NCI-H345 treated with DMSO at 0.1 percent for 48 hours (cell line): Measurements from ENCODE around the gene GGA3.
"Not testable (repeated sequence)": the region's sequence is repeated elsewhere in the genome, so short reads cannot be mapped to it uniquely, and the experiment has no call there.

Source experiments
- DNase-seq: peaks from one replicate; lab custom pipeline; 2025; ENCODE audit not compliant: unreplicated experiment; lab: John Stamatoyannopoulos, UW

GGA3 gene, protein sequence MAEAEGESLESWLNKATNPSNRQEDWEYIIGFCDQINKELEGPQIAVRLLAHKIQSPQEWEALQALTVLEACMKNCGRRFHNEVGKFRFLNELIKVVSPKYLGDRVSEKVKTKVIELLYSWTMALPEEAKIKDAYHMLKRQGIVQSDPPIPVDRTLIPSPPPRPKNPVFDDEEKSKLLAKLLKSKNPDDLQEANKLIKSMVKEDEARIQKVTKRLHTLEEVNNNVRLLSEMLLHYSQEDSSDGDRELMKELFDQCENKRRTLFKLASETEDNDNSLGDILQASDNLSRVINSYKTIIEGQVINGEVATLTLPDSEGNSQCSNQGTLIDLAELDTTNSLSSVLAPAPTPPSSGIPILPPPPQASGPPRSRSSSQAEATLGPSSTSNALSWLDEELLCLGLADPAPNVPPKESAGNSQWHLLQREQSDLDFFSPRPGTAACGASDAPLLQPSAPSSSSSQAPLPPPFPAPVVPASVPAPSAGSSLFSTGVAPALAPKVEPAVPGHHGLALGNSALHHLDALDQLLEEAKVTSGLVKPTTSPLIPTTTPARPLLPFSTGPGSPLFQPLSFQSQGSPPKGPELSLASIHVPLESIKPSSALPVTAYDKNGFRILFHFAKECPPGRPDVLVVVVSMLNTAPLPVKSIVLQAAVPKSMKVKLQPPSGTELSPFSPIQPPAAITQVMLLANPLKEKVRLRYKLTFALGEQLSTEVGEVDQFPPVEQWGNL

DNA sequence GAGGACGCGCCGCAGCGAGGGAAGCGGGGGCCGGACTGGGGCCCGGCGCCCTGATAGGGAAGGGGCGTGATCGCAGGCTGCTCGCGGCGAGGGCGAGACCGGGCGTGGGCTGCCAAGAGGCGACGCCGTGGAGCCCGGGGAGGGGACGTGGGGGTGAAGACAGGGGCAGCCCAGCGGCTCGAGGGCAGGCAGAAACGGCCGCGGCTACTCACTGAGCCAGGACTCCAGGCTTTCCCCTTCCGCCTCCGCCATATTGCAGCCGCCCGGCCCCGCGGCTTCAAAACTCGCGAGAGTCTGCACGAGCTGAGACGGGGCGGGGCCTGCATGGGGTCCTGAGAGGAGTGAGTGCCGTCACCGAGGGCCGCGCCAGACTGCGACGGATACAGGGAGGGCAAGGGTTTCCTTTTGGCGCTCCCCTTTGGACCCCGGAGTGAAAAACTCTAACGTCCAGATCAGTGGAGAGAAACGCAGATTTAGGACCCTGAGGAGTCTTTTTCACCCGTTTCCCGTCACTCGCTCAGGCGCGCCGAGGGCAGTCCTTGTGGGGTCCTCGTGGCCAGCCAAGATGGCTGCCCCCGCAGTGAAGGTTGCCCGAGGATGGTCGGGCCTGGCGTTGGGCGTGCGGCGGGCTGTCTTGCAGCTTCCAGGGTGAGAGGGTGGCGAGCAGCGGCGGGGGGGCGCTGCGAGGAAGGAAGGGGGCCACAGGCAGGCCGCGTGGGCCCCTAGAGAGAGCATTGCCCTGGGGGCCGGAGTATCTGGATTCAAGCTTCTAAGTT is at the start of gene GGA3, which contains the start of gene MRPS7:
Gene GGA3 (minus strand): TSS at position 271 of the 776 bp plus-strand sequence. CDS start 19 bp downstream, at position 252.
Gene MRPS7 (plus strand): TSS at position 544 of the 776 bp plus-strand sequence. CDS start 22 bp downstream, at position 566.
- peak; percentile 90 for DNase-seq

DNA sequence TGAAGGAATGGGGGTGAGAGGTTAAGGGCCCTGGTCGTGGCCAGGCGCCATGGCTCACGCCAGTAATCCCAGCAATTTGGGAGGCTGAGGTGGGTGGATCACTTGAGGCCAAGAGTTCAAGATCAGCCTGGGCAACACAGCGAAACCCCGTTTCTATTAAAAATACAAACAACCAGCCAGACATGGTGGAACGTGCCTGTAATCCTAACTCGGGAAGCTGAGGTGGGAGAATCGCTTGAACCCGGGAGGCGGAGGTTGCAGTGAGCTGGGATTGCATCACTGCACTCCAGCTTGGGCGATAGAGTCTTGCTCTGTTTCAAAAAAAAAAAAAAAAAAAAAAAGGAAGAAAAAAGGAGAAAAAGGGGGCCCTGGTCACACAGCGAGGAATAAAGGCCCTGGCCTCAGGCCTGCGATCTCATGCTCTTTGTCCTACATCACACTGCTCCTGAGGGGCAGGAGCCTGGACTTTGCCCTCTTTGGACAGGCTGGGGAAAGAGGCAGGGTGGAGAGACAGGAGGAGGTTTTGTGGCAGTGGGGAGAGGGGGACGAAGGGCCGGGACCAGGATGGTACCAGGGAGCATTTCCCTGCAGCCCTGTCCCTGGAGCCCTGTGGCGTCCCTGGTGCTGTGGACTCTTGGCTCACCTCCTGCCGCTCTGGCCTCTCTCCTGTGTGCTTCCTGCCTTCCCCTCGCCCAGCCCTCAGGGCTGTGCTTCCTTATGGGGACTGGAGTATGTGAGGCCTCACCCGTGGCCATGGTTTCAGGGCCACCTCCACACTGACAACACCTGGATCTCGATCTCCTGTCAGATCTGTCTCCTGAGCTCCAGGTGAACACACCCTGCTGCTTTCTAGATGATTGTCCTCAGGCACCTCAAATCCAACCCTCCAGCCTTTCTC is 47.6 kb upstream of the GGA3 start:
- DNase-seq, result no peak

DNA sequence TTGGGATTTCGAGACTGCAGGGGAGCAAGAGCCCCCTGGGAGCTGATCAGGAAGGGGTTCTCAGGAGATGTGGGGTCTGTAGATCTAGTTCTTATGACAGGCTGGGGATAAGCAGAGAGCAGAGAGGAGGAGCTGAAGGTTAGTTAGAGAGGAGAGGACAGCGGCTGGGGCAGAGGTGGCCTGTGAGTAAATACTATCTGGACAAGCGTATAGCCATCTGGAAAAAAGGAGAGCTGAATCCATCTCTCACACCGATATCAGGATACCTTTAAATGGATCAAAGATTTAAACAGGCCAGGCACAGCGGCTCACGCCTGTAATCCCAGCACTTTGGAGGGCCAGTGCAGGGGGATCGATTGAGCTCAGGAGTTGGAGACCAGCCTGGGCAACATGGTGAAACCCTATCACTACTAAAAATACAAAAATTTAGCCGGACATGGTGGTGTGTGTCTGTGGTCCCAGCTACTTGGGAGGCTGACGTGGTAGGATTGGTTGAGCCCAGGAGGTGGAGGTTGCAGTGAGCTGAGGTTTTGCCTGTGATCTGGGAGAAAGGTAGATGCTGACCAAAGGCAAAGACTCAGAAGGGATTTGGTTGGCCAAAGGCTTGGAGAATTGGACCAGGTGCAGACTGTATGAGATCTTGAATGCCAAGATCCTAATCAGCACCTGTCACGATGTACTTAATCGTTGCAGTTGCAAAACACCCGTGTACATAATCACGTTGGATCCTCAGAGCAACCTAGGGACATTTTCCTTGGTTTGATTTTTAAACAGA is 46.7 kb upstream of the GGA3 start:
- no peak for DNase-seq

DNA sequence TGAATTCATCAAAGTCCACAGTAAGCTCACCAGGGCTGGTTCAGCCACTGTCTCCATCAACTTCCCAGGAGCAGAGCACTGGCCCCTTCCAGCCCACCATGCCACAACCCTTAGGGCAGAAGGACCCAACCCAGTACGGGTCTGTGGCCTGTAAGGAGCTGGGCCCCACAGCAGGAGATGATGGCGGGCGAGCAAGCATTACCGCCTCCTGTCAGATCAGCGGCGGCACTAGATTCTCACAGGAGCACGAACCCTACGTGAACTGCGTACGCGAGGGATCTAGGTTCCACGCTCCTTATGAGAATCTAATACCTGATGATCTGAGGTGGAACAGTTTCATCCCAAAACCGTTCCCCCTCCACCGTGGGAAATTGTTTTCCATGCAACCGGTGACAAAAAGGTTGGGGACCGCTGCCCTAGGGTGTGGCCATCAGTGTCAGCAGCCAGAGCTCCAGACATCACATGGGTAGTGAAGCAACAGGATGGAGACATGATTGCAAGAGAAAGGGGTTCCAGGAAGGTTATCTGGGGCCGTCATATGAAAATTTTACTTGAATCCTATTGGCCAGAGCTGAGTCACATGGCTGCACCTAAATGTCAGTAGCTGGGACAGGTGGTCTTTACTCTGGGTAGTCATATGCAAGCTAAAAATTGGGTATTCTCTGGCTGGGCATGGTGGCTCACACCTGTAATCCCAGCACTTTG is 40.2 kb upstream of the GGA3 start:
- DNase-seq, result no peak

DNA sequence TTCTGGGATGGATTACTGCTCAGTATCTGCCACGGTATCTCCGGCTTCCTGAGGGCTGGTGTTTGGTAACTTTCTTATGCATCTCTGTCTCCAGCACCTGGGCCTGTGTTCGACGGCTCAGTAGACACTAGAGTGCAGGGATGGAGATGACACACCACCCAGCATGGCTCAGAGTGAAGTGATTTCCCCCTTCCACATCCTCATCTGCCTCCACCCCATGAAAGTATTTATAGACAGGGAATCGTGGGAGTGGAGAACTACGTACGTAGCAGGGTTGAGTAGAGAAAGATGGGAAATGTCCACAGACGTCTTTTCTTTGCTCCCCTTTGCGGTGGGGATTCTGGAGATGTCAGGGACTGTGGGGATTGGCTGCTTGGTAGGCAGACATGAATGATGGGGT is 39.6 kb upstream of the GGA3 start:
- no peak for DNase-seq

DNA sequence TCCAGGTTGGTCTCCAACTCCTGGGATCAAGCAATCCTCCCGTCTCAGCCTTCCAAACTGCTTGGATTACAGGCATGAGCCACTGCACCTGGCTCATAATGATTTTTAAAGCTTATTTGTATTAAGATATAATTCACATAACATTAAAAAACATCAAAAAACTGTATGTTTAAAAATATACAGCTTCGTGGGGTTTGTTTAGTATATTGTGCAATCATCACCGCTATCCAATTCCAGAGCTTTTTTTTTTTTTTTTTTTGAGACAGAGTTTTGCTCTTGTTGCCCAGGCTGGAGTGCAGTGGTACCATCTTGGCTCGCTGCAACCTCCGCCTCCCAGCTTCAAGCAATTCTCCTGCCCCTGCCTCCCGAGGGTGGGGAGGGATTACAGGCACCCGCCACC is 38.9 kb upstream of the GGA3 start:
- DNase-seq, result no peak

DNA sequence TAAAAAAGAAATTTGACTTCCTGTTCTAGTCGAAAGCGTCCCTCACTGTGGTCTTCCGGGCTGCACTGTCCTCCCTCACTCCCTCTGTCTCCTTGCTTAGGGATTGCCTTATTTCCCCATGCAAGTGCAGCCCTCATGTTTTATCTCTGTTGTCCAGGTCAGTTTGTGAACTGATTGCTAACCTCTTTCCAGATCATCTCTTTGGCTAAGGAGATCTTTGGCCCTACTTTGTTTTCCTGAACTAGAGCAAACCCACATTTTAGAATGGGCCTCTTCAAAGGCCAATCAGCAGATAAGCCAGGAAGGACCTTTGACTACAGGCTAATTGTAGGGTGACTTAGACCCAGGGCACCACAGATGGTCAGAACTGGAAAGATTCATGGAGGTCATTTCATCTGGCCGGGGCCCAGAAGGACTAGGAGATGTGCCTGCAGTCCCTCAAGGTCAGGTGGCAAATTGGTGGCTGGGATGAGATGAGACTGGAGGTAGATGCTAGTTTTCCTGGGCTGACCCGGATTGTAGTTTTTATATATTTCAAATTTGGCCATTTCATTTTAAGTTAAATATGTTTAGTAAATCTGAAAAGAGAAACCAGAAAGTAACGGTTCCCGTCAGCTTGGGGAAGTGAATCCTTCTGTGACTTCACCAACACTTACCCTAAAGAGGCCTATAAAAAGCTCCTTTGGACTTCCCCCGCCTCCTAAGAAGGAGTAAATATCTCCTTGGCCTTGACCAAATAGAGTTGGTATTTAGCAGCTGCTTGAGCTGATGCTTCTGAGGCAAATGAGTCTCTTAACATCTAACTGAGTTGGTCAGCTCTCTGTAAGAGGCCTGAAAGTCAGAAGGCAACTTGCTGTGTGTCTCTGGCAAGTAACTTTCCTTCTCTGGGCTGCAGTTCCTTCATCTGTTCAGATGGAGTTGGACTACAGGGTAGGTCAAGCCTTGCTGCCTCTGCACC is 34.1 kb upstream of the GGA3 start:
- DNase-seq, result no peak

DNA sequence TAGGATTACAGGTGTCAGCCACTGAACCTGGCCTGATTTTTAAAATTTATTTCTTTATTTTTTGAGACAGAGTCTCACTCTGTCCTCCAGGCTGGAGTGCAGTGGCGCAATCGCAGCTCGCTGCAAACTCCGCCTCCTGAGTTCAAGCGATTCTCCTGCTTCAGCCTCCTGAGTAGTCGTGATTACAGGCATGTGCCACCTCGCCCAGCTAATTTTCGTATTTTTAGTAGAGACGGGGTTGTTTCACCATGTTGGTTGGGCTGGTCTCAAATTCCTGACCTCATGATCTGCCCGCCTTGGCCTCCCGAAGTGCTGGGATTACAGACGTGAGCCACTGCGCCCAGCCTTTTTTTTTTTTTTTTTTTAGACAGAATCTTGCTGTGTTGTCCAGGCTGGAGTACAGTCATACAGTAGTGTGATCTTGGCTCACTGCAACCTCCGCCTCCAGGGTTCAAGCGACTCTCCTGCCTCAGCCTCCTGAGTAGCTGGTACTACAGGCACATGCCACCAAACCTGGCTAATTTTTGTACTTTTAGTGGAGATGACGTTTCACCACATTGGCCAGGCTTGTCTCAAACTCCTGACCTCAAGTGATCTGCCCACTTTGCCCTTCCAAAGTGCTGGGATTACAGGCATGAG is 31.5 kb upstream of the GGA3 start:
- DNase-seq, result not testable (repeated sequence)

DNA sequence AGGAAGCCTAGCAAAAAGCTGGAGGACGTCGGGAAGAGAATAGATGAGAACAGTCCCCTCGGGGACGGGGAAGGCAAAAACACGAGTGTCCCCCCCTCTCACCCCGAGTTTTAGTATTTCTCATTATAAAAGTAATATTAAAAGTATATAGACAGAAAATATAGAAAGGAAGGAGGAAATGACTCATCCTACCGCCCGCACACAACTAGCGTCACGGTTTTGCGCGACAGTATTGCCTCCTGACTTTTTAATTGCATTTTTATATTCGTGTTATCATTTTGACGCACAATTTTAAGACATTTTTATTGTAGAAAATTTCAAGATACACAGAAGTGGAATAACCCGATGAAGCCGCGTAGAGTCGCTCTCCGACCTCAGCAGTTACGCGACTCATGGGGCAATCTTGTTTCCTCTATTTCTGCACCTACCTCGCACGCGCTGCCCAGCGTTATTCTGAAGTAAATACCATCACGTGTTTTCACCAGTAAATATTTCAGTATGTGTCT is 28.5 kb upstream of the GGA3 start:
- DNase-seq, result peak; percentile 63

DNA sequence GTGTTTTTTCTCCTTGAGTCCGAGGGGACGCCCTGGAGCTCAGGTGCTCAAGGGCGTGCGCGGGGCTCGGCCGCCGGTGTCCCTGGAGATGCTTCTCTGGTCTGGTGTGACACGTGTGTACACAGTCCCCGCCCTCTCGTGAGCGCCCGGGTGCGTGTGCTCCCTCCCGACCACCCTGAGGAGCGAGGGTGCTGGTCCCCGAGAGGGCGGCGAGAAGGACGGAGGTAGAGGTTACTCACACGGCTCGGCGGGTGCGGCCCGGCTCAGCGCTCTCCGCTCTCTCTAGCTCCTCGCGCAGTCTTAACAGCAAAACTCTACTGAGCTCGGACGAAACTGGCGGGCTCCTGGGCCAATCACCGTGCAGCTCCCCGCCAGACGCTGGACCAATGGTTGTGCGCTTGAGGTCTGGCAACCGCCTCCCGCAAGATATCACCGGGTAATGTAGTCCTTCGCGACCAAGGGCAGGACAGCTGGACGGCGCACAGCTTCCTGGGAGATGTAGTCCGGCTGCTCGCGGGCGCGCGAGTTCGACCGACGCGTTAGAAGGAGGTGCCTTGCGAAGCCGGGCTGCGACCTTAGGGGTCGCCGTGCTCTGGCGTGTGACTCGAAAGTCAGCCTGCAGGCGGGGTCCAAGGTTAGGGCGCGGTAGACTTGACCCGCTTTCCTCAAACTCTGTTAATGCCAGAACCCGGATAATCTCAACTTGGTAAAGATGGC is 27.9 kb upstream of the GGA3 start, which contains the start of gene SLC25A19:
Gene SLC25A19 (minus strand): TSS at position 319 of the 717 bp plus-strand sequence. CDS start 2,669 bp downstream, outside the sequence.
- peak; percentile 99 for DNase-seq

DNA sequence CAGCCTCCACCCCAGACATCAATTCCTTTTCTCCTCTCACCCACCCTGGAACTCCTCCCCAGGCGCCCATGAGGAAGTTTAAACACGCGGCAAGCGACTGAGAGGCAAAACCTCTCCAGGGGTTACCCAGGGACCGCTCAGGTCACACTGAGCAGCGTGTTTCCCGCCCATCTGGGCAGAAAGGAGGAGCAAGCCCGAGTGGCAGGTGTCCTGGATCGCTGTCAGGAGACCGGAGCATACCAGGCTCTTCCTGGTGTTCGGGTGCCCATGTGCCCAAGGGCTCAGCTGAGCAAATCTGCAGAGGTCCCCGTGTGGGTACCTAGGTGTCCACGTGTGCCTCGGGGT is 27.3 kb upstream of the GGA3 start:
- peak; percentile 63 for DNase-seq

DNA sequence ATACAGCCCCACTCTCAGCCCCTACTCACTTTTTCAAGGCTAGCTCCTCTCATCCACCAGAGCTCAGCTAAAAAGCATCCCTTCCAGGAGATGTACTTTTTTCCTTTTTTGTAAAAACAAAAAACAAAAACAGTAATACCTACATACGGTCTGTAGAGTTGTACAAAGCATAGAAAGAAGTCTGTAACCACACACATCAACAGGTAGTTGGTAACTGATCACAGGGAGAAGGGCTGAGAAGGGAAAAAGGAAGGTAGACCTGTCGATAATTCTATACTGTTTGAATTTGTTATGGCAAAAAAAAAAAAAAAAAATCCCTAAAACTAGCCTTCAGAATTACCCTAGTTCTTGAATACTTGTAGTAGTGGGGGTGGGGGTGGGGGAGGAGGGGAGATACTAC is 27.0 kb upstream of the GGA3 start:
- no peak for DNase-seq

DNA sequence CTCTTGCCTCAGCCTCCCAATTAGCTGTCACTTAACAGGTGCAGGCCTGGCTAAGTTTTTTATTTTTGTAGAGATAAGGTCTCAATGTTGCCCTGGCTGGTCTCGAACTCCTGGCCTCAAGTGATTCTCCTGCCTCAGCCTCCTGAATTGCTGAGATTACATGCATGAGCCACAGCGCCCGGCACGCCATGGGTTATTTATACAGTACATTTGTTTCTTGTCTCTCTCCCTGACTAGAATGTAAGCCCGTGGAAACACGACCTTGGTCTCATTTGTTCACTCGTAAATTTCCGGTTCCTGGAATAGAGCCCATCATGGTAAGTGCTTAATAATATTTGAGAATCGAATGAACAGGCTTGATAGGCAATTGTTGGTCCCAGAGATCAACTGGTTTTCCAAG is 25.8 kb upstream of the GGA3 start:
- no peak for DNase-seq

DNA sequence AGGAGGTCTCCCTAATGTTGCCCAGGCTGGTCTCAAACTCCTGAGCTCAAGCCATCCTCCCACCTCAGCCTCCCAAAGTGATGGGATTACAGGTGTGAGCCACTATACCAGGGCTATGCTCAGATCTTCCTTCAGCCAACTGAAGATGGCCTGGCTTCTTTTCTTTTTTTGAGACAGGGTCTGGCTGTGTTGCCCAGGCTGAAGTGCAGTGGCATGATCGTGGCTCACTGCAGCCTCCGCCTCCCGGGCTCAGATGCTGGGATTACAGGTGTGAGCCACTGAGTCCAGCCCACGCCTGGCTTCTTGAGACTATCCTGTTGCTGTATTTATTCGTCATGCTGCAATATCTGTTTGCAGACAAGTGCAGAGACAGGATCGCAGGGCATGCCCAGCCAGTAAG is 23.7 kb upstream of the GGA3 start:
- no peak for DNase-seq

DNA sequence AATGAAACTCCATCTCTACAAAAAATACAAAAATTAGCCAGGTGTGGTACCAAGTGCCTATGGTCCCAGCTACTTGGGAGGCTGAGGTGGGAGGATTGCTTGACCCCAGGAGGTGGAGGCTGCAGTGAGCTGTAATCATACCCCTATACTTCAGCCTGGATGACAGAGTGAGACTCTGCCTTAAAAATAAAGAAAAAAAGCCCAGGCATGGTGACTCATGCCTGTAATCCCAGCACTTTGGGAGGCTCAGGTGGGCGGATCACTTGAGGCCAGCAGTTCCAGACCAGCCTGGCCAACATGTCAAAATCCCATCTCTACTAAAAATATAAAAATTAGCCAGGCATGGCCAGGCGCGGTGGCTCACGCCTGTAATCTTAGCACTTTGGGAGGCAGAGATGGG is 18.8 kb upstream of the GGA3 start:
- not testable (repeated sequence) for DNase-seq

DNA sequence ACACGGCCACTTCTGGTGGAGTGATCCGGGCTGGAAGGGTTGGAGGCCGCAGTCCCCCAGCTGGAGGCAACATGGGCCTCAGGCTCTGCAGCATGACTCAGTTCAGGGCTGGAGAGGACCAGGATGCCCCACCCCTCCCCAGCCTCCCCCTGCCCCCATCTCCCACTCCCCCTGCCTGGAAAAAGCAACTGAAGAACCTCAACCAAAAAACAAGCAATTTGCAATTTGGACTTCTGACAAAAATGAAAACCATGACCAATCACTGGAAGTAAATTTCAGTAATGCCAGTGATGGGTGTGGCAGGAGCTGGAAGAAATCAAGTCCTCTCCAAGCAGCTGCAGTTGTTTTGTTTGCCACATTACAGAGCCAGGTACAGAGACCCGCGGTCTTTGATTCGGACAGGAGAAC is 16.3 kb upstream of the GGA3 start:
- DNase-seq, result no peak
